ENCODE measurements around the gene MCEMP1.

- TF ChIP-seq CTCF (IDR thresholded peaks at IDR 0.05) (no peak), POLR2A (IDR thresholded peaks at IDR 0.05) (no peak)
Measured at GRCh38 chr19:7685546-7686445, 8.9 kb downstream of the MCEMP1 start.

Data from adrenal gland (tissue), 5 donors.